ENCODE data around the gene SBK1.
"Not testable (repeated sequence)": the region's sequence is repeated elsewhere in the genome, so short reads cannot be mapped to it uniquely, and the experiment has no call there.

The SBK1 gene

GRCh38 chr16:28291651-28292626 lies at the start of gene SBK1:
SBK1 (plus strand) TSS chr16:28292525; CDS start chr16:28317392, 24,867 bp downstream.
- peak; percentile 72 to 78 for DNase-seq (ENCODE audit: low read depth in 2 of 2)

- DNase-seq (ENCODE audit: low read depth in 2 of 2), result not testable (repeated sequence)
These were observed 42.8 kb upstream of the SBK1 start for GRCh38 chr16:28249483-28249882.

GRCh38 chr16:28250999-28251398 lies 41.3 kb upstream of the SBK1 start:
- no peak for DNase-seq (ENCODE audit: low read depth in 2 of 2)

GRCh38 chr16:28254158-28254557 lies 38.2 kb upstream of the SBK1 start:
- DNase-seq (ENCODE audit: low read depth in 2 of 2), result no peak

GRCh38 chr16:28255838-28256237 lies 36.5 kb upstream of the SBK1 start:
- no peak for DNase-seq (ENCODE audit: low read depth in 2 of 2)

GRCh38 chr16:28257256-28257655 lies 35.1 kb upstream of the SBK1 start:
- no peak for DNase-seq (ENCODE audit: low read depth in 2 of 2)

- no peak for DNase-seq (ENCODE audit: low read depth in 2 of 2)
These were observed 33.8 kb upstream of the SBK1 start for GRCh38 chr16:28258567-28258966.

GRCh38 chr16:28259091-28259780 lies 33.1 kb upstream of the SBK1 start:
- DNase-seq (ENCODE audit: low read depth in 2 of 2), result no peak

GRCh38 chr16:28259781-28260150 lies 32.6 kb upstream of the SBK1 start:
- DNase-seq (ENCODE audit: low read depth in 2 of 2), result no peak

- no peak for DNase-seq (ENCODE audit: low read depth in 2 of 2)
These were observed 32.1 kb upstream of the SBK1 start for GRCh38 chr16:28260193-28260592.

GRCh38 chr16:28261942-28262341 lies 30.4 kb upstream of the SBK1 start:
- DNase-seq (ENCODE audit: low read depth in 2 of 2), result no peak

- DNase-seq (ENCODE audit: low read depth in 2 of 2), result no peak
These were observed 29.0 kb upstream of the SBK1 start for GRCh38 chr16:28263305-28263704.

- DNase-seq (ENCODE audit: low read depth in 2 of 2), result no peak
These were observed 27.7 kb upstream of the SBK1 start for GRCh38 chr16:28264656-28265055.

GRCh38 chr16:28265822-28266221 lies 26.5 kb upstream of the SBK1 start:
- DNase-seq (ENCODE audit: low read depth in 2 of 2), result no peak

- no peak for DNase-seq (ENCODE audit: low read depth in 2 of 2)
These were observed 25.0 kb upstream of the SBK1 start for GRCh38 chr16:28267356-28267755.

- no peak for DNase-seq (ENCODE audit: low read depth in 2 of 2)
These were observed 18.8 kb upstream of the SBK1 start for GRCh38 chr16:28273511-28273910.

- no peak for DNase-seq (ENCODE audit: low read depth in 2 of 2)
These were observed 17.6 kb upstream of the SBK1 start for GRCh38 chr16:28274676-28275075.

GRCh38 chr16:28276301-28276700 lies 16.0 kb upstream of the SBK1 start:
- DNase-seq (ENCODE audit: low read depth in 2 of 2), result no peak

GRCh38 chr16:28277537-28278388 lies 14.6 kb upstream of the SBK1 start:
- peak; percentile 76 to 82 for DNase-seq (ENCODE audit: low read depth in 2 of 2)

- DNase-seq (ENCODE audit: low read depth in 2 of 2), result no peak
These were observed 13.3 kb upstream of the SBK1 start for GRCh38 chr16:28279006-28279405.

- DNase-seq (ENCODE audit: low read depth in 2 of 2), result no peak
These were observed 11.2 kb upstream of the SBK1 start for GRCh38 chr16:28280881-28281836.
